HG02973 (cell line): Measurements from ENCODE around the gene ARHGEF10L.

ENCODE experiments used
- ATAC-seq: cut with Tn5 transposase; IDR thresholded peaks from one replicate; pipeline ENCODE4 v1.9.1; 2021; ENCODE audit warnings: moderate library complexity; ENCODE audit not compliant: unreplicated experiment

ARHGEF10L gene

DNA sequence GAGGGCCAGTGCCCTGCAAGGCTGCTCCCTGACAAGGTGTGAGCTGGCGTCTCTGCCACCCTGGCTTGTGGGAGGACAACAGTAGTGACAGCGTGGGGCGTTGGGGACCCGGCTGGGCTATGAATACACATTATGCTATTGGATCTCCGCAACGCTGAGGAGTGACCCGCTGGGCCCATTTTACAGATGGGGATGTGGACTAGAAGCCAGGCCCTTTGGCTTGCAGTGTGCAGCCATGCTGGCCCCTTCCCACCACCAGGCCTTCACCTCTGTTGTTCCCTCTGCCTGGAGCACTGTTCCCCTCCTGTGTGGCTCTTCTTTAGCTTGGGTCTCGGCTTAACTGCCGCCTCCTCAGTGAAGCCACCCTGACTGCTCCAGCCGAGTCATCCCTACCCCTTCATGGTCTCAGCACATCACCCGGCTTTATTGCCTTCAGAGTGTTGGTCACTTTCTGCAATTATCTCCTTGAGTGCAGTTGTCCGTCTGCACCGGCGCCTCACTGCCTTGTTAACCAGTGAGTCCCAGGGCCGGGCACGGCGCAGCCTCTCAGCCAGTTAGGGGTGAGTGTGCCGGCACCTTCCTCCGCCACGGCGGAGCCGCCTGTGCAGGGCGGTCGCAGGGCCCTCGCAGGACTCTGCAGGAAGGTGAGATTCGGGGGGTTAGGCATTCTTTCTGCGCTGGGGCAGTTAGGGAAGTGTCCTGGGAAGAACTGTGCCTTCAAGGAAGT is 131.3 kb downstream of the ARHGEF10L start:
- ATAC-seq, result no peak

DNA sequence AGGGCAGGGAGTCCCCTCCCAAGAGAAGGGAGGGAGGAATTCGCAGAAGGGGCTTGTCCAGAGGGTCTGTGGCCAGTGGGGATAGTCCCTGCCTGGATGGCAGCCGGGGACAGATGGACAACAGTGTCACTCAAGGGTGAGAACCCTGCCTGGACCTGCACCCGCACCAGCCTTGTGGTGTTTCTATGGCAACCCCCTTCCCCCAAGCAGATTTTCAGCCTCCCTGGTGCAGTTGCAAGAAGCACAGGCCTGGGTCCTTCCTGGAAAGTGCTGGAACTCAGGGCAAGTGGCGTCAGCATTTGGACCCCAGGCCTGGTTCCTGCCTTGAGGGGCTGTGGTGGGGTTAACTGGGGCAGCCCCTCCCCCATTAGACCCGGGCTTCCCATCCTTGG is 131.8 kb downstream of the ARHGEF10L start:
- ATAC-seq, result no peak

DNA sequence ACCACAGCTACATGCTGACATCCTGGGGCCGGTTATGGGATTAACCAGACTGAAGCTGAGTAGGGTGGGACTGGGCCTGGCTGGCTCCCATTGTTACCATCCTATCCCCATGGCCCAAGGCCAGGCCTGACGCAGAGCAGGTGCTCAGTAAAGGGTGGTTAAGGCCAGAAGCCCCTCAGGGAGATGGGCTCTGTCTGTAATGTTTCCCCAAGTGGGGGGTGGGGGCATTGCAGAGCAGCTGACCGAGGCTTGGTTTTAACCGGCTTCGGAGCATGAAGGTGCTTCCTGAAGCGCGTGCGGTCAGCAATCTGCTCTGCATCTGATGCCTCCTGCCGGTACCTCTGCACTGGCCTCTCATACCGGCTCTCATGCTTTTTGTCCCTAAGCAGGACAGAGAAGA is 132.2 kb downstream of the ARHGEF10L start:
- no peak for ATAC-seq

DNA sequence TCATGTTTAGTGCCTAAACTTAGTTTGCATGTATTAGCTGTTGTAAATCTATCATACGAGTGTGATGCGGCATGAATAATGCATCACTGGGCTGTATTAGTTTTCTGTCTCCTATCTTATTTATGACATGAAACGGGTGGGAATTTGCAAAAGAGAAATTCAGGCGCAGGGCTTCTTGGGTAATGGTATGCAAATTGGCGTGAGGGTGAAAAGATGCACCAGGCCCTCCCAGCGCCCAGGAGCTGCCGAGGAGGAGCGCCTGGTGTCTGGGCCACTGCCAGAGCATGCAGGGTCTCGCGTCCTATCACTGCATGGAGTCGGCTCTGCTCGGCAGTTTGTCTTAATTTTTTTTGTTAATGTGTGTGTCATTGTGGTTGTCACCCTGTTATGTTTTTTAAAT is 132.7 kb downstream of the ARHGEF10L start:
- no peak for ATAC-seq

DNA sequence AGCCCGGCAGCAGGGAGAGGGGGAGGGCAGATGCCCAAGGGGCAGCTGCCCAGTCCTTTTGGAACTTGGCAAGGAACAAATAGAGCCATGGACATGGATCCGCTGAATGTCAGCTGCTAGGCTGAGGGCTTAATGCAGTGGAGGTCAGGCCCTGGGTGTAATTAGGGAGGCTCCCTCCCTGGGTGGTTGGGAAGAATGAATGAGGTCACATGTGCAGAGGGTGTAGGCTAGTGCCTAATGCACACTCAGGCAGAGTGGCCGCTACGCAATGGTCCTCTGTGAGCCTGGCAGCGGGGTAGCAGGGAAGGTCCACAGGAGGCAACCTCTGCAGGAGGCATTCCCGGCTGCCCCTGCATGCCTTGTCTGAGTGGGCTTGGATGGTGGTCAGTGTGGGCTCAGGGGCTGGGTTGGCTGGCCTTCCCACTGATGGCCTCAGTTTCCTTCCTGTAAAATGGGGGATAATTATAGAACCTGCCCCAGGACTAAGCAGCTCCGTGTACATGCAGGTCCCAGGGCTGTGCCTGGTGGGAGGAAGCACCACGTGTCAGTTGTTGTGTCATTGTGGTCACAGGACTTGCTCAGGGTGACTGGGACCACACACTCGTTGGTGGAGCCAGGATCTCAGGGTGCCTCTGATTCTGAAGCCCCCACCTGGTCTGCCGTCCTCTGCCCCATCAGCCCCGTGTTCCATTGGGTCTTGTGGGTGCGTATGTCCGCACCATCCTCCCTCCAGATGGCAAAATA is 134.0 kb downstream of the ARHGEF10L start:
- ATAC-seq, result no peak

DNA sequence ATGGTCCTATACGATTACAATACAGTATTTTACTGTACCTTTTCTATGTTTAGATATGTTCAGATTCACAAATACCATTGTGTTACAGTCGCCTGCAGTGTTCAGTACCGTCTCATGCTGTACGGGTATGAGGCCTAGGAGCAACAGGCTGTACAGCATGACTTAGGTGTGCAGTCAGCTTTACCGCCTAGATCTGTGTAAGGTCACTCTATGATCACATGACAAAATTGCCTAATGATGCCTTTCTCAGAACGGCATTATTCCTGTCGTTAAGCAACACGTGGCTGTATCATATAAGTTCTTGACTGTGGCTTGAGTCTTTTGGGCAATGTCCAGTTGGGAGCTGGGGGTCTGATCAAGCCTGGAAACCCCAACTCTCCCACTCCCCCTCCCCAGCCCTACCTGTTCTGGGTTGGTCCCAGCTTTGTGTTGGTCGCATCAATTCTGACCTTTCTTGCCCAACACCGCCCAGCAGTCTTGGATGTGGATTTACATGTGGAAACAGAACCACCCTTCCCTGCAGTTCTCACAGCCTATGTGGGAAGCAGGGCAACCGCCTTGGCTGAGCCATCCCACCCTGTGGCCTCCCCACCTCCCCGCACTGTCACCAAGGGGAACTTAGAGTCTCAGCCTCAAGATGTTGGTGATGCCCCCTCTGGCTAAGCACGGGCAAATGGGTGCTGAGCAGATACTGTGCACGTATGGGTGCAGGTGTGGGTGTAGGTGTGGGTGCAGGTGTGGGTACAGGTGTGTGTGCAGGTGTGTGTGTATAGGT is 135.4 kb downstream of the ARHGEF10L start:
- no peak for ATAC-seq

DNA sequence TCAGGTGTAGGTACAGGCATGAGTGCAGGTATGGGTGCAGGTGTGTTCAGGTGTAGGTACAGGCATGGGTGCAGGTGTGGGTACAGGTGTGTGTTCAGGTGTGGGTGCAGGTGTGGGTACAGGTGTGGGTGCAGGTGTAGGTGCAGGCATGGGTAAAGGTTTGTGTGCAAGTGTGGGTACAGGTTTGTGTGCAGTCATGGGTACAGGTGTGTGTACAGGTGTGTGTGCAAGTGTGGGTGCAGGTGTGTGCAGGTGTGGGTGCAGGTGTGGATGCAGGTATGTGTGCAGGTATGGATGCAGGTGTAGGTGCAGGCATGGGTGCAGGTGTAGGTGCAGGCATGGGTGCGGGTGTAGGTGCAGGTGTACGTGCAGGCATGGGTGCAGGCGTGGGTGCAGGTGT is 136.2 kb downstream of the ARHGEF10L start:
- no peak for ATAC-seq

DNA sequence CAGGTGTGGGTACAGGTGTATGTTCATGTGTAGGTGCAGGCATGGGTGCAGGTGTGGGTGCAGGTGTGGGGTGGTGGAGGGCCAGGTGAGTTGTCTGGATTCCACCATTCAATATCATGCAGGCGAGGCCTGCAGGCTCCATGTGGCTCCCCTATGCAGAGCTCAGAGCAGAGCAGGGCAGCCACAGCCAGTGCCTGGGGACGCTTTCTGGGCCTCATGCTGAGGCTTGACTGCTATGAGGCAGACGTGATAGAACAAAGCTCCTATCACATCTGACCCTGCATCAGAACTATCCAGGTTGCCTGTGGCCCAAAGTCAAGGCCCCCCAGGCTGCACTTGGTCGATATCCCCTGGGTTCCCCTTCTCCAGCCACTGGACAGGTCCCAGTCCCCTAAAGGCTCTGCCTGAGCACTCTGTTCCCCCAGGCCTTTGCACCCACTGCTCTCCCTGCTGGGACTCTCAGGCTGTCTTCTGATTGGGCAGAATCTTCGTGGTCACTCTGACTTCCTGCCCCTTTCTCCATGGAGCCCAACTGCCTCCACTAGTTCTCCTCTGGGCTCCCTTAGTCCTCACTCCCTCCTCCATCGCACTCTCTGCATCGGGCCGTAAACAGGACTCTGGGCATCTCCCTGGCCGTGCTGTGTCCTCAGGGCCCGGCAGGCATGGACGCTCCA is 137.0 kb downstream of the ARHGEF10L start:
- ATAC-seq, result no peak

DNA sequence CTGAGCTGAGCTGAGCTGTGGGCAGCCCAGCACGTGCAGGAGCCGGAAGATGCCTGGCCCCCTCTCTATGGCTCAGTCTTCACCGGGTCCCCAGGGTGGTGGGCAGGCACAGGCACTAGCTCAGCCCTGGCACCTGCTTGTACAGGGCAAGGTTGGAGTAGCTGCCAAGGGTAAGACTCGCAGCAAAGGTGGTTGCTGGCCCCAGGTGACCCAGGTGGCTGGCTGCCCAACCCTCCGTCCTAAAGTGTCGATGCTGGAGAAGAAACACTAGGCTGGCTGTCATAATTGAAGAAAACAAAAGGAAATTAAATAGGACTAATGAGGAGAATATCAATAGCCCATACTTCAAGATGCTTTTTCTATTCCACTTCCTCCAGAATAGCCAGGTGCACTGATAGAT is 138.5 kb downstream of the ARHGEF10L start:
- ATAC-seq, result no peak

DNA sequence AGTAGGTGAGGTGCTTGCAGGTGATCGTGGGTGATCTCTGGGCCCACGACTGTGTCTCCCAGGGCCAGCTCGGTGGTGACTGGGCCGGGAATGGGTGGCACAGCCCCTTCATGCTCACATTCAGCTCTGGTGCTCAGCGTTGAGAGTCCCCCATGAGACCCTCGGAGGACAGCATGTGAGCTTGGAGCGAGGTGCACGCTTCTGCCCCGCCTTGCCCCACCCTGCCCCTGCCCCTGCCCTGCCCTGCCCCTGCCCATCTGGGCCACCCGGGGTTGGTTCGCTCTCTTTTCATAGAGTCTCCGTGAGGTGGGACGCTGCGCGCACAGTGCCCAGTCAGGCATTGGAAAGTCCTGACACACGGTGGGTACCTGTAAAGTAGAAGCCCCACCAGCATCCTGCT is 140.4 kb downstream of the ARHGEF10L start:
- no peak for ATAC-seq

DNA sequence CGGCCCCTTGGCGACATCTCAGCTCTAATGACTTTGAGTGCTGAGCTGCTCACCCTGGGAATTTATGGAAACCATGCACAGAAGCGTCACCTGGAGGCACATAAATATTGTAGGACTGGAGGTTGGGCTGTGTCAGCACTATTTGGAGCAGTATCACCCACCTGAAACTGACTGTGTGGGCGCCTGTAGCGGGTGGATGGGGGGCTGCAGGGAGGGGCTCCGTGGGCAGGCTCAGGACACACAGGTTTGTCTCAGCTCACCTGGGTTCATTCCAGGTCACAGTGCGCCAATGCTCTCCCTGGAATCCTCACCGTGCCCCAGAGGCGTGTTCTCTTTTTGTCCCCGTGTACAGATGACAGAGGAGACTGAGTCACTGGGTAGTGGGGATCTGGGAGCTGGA is 140.8 kb downstream of the ARHGEF10L start:
- ATAC-seq, result no peak

DNA sequence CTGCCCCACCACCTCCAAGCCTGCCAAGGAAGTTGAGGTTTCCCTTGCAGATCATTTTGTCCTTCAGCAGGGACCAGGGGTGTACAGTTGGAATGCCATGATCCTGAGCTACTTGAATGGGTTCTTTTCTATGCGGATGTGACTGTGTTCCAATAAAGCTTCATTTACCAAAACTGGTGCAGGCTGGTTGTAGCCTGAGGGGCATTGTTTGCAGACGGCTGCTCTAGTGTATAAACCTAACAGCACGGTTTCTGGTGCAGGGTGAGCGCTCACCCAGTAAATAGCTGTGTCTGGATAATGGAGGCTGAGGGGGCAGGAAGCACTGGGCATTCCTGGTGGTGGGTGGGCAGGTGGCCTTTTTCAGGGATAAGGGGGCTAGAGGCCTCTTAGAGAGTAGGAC is 142.9 kb downstream of the ARHGEF10L start:
- ATAC-seq, result no peak

DNA sequence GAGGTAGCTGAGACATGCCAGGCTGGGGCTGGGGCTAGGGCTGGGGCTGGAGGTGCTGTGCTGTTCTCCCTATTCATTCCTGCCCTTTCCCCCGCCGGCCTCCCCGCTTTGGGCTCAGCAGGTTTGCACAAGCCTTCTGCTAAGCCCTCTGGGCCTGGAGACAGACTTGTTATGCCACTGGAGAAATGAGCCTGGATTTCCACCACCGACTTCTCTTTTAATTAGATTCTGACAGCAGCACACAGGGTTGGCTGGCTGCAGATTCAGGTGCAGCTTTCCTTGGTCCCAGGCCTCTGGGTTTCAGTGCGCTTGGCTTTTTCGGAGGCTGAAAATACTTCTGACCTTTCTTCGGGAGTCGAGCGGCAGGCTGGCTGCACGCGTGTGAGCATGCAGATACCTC is 144.1 kb downstream of the ARHGEF10L start:
- no peak for ATAC-seq

DNA sequence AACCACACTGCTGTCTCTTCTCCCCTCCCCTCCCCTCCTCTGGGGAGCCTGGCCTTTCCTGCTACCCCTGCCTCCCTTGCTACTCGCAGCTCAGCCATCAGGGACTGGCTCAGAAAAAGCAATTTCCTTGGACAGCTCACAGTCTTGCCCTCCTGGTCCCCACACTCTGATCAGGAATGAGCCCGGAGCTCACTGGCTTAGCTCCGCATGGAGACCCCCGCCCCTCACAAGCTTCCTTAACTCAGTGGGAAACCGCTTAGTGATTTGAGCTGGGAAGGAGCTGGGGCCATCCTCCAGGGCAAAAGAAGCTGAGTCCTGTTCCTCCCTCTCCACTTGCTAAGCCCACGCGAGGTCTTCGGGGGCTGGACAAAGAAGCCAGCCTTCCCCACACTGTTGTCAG is 145.3 kb downstream of the ARHGEF10L start:
- ATAC-seq, result no peak

DNA sequence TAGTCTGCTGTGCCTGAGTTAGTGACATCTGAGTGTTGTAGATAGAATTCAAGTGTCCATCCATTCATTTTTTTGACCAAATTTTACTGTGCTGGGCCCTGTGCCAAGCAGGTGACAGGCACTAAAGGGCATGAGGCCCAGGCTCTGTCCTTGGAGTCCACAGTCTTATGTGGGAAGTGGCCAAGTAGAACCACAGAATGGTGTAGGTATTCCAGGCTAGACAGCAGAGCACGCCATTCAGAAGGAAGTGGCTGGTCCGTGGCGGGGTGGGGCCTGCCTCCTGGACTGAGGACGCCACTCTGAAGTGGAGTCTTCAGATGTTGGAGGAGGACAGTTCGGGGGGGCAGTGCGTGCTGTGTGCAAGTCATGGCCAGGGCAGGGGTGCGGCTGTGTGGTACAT is 146.8 kb downstream of the ARHGEF10L start:
- ATAC-seq, result no peak

DNA sequence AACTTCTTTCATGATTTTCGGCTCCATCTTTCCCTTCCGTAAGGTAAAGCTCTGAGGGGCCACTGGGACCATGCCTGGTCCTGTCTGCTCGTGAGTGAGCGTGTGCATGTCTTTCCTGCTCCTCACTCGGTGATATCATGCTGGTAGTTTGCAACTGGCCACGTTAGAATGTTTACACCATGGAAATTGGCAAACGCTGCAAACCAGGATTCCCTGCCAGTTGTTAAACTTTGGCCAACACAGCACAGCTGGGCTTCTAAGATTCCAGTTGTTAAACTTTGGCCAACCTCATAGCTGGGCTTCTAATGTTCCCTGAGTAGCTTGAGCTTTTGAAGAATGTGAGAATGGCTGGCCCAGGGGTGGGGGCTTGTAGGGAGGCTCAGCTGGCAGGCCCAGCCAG is 147.6 kb downstream of the ARHGEF10L start:
- ATAC-seq, result no peak

DNA sequence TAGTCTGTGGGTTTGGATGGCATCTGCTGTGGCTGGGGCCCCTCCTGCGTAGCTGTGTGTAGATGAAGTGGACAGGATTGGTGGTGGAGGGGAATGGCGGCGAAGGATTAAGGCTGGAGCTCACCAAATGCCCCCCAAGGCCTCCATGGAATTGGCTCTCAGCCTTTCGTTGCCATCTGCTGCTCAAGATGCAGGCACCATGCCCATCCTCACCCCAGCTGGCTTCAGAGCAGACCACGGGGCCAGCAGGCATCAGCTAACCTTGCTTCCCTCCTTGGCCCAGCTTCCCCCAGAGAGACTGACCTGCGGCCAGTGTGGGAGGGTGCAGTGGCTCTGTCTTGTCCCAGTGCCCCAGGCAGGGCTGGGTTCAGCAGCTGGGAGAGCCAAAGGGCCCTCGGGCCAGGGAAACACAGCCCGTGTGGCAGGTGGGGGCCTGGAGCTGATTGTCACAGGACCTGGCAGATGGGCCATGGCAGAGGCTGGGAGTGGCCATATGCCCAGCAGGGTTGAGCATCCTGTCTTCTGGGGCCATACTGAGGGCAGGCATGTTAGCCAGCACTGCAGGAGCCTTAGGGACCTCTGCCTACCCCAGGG is 148.8 kb downstream of the ARHGEF10L start:
- ATAC-seq, result no peak

DNA sequence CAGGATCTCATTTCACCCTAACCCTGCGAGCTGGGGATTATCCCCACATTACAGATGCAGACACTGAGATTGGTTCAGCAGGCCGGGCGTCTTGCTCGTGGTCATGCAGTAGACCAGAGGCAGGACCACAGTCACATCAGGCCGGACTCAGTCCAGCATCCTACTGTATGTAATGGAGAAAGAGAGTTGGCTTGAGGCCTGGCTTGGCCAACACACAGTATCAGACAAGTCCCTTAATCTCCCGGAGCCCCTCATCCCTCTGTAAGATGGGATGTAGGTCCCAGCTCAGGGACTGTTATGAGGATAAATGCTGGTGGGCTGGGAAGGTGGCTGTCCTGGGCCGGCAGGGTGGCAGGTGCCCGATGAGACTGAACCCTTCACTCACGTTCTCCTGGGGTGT is 149.5 kb downstream of the ARHGEF10L start:
- ATAC-seq, result no peak

DNA sequence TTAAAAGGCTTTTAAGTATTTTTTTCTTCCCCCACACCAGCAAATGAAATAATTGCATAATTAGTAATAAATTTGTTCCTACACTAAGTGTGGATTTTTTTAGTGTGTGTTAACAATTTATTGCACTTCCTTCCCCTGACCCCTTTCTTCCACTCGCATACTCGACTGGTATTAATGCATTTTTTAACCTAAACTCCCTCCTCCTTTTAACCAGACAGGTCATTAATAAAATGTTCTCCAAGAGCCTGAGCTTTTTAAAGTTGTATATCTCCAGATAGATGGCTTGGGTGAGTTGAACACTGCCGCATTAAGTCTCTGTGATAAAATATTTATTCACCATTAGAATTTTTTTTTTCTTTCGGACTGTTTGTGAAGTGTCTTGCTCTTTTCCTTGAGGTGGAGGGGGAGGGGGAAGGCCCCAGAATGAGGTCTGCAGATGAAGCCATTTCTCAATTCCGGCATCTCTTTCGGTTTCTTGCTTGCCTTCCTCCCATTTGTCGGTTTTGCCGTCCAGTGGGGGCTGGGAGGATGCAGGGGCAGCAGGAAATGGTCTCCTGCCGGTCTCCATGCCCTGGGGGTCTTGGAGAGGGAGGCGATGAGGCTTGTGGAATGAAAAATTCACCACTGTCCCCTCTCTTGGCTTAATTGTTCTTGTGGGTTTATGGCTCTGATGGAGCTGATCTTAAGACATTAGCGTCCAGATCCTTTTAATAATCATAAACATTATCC is 151.6 kb downstream of the ARHGEF10L start:
- ATAC-seq, result no peak

DNA sequence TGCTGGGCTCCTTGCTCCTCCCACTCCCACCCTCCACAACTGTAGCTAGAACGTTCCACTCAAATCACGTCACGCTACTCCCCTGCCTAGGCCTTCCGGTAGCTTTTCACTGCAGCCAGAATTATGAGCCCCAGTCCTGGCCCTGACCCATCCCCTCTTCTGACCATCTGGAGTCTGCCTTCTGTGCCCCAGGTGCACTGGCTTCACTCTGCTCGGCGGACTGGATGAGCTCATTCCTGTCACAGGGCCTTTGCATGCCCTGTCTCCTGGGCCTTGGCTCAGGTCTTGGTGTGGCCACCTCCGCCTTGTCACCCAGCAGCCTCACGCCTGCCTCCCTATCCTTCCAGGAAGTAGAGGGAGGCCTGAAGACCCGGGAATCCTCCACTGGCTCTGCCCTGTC is 153.1 kb downstream of the ARHGEF10L start:
- no peak for ATAC-seq
